Measurements from ENCODE around the gene COX7C.

DNA sequence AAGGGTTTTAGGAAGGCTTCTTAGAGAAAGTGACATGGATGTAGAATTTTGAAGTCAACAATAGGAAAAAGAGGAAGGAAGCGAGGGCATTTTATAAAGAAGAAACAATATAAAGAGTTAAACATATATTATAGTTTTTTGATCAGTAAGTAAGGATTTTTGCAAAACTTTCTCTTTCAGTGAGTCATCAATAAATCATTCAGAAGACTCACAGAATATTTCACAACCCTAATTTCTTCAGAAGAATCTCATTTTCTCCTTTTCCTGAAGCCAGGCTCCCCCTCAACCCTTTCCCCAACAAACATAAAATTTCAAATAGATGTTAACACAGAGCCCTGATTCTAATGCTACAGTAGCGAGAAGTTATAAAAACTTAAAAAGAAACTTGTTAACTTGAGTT lies 4.3 kb upstream of the COX7C start:
- no peak for TF ChIP-seq POLR2AphosphoS5 (IDR thresholded peaks at IDR 0.05; ENCODE audit: low read depth, low read length)
- TF ChIP-seq TAF1 (IDR thresholded peaks at IDR 0.05; ENCODE audit: low read depth, low read length): no peak
- TF ChIP-seq POLR2A (IDR thresholded peaks at IDR 0.05; ENCODE audit: low read depth, low read length): no peak

All from GM12891 (cell line).